Renal cortical epithelial cell (primary cell): Measurements from ENCODE around the gene FRMPD2. TPM values are rescaled to one million over a fixed set of nuclear protein-coding genes. Genes with fewer than 3 reads are reported as not detected.
A peak's percentile ranks its signal among the peaks of the same experiment; 100 is the strongest.
"Not testable (repeated sequence)": the region's sequence is repeated elsewhere in the genome, so short reads cannot be mapped to it uniquely, and the experiment has no call there.

Experiments
- DNase-seq: peaks from one replicate; pipeline ENCODE4 v3.0.0-alpha.2; 2011; ENCODE audit warnings: low read depth
- total RNA-seq: library from RNA; depleted of rRNA; stranded (reverse); fragments of >200 nt; gene quantifications from 2 replicates; pipeline ENCODE4 v1.2.3, GENCODE V29; 2014

Gene FRMPD2
- total RNA-seq, 1 donor from 2014 or later: 1.9 TPM

DNA sequence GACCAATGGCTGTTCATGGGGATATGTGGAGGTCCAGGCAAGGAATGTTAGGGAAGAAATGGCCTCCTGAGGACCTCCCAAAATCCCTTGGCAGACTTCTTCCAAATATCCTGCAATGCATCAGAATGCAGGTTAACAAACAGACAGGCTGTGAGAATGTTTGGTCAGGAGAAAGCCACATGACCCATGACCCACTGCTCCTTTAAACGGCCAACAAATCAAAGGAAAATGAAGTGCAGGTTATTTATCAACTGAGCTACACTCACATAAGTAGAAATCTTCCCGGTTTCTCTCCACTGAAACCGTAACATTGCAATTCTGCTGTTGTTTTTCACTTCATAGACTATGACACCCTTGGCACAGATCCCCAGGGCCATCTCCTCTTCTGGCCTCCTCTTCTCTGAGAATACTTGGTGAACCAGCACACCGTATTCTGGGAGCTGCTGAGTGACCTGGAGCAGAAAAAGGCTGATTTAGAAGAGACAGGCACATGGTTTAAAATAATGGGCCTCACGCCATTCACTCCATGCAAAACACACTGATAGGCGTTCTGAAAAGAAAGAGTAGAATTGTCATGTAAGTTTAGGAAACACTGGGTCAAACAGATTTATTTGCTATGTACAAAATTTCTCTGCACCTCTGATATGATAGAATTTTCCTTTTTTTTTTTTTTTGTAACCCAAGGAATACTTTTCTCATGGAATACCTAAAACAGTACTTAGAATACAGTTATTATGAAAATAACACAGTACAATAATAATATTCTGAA lies 67.8 kb downstream of the FRMPD2 start:
- DNase-seq: peak; percentile 90

DNA sequence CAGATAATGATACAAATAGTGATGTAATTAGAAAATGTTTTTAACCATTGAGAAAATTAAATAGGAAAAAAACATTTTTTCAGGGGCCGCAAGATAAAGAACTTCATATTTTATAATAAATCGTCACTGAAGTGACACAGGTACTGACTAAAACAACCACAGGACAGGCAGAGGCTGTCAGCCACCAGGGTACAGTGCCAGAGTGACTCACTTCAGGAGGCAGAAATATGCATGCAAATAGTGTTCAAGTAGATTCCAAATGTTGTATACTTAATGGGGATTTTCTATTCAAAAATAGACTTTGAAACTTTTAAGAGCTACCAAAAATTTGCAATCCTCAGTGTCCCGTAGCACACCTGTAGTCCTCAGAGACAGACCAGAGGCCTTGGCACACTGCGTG lies 68.6 kb downstream of the FRMPD2 start:
- peak; percentile 51 for DNase-seq

GRCh38 chr10:48199580-48200377 lies 74.7 kb downstream of the FRMPD2 start:
- DNase-seq: peak; percentile 83

DNA sequence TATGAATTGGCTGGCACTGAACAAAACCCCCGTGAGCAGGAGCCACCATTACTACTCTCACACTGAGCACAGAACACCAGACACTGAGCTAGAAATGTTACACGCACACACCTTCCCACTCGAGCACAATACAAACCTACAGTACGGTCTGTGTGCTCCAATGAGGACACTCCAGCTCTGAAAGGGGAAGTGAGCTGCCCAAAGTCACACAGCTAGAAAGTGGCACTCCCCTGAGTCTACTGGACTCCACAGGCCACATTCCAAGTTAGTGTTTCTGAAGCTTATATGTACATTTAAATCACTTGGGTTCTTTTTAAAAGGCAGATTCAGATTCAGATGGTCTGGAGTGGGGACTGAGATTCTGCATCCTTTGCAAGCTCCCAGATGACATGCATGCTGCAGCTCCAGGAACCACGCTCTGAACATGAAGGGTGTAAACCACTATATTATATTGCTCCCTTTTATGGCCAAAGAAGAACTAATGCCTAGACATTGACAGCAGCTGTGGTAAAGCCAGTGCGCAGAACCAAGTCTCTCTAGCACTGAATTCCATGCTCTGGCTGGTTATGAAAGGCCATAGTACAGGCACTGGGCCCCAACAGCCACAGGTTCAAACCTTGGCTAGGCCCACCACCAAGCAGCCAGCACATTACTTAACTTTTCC lies 77.1 kb downstream of the FRMPD2 start:
- no peak for DNase-seq

DNA sequence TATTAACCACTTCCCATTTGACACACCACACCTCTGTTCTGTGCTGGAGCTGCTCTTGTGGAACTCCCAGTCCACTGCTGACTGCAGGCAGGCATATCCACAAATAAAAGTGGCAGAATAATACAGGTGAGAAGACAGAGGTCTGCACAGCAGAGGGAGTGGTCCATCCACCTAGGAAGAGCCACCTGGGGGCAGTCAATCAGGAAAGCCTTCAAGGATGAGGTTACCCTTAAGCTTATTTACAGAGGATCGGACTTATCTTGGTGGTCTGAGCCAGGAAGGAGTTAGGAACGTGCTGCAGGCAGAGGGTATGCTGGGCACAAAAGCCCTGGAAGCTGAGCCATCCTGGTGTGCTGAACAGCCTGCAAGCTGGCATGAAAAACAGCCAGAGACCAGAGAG lies 78.7 kb downstream of the FRMPD2 start:
- DNase-seq: no peak

DNA sequence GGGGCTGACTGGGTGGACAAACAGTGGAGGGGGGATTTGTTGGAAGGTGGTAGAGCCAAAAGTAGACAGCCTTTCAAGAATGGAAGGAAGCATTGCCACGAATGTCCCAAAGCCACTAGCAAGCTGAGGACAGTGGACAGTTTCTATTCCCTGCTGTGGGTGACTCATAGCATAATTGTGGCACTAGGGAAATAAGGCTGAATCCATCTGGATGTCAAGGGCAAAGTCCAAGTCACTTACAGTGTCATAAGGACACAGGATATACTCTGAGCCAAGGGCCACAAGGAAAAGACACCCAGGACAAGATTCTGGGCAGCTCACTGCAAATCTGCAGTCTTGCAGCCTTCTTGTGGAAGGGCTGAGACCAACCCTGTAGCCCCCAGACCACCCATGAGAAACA lies 79.7 kb downstream of the FRMPD2 start:
- DNase-seq: peak; percentile 22

DNA sequence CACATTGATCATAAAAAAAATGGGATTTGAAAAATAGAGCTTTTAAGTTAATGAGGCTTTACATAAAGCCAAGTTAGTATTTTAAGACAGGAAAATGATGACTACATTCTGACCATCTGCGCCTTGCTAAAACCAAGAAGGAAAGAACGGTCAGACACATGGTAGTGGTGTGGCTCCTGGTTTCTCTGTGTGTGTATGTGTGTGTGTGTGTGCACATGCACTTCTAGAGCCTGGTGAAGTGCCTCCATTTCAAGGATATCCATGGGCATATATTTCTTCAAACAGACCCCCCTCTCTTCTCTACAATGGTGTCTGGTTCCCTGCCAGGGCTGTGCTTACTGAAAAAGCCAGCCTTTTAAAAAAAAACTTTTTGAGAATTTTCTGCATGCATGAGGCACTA lies 80.9 kb downstream of the FRMPD2 start:
- no peak for DNase-seq

DNA sequence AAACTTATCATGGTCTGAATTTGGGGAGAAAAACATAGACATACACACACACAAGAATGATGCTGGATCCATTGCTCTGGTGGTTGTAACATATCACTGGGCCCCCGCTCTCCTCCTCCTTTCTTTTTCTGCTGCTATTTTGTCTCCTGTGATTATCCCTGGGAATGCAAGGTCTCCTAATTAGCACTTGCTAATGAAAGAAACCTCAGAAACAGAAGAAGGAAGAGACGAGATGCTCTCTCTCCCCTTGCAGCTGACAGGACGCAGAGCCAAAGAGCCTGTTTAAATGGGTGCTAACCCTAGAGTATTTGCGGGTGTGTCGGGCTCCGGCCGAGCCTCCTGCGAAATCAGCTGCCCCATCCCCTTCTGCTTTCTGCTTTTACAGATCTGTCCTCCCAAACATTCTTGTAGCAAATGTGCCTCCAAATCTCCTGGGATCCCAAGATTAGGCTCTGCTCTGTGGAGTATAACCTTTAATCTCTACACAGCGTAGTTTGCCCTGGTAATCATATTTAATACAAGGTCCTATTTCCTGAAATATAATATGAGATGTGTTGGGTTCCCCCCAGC lies 81.5 kb downstream of the FRMPD2 start:
- no peak for DNase-seq

GRCh38 chr10:48187713-48188485 lies 86.6 kb downstream of the FRMPD2 start:
- DNase-seq: peak; percentile 88

DNA sequence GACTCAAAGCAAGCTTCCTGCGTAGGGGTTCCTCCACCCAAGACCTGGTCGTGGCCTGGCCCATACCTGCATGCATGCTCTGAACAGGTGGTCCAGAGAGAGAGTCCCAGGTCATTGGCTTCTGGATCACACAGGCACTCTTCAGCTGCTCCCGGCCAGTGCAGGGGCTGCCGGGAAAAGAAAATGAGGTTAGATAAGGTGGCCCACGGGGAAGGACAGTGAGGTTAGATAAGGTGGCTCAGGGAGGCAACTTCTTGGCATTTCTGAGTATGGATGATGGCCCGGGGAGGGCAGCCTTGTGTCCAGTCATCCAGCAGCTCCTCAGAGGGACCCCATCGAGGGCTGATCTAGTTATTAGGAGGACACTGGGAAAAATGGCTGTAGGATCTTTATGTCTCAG lies 87.4 kb downstream of the FRMPD2 start:
- DNase-seq: no peak

- not testable (repeated sequence) for DNase-seq
These were observed 88.2 kb downstream of the FRMPD2 start for GRCh38 chr10:48186264-48186804.

GRCh38 chr10:48184224-48184623 lies 90.3 kb downstream of the FRMPD2 start:
- DNase-seq: no peak

DNA sequence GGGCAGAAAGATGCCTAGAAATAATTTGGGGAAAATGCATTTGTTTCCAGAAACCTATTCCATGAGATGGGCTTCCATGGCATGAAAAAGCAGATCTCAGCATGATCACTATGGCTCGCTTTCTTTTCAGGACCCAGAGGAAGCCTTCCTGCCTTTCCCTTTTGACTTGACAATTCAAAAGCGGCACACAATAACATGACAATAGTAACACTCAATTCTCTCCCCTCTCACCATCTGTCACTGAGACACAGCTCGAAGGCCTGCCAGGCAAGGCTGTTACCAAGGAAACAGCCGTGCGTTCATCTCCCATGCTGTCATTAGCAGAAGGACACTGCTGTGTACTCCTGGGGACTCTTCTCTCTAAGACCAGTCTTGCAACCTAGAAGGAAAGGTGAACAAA lies 101.8 kb downstream of the FRMPD2 start:
- DNase-seq: not testable (repeated sequence)

DNA sequence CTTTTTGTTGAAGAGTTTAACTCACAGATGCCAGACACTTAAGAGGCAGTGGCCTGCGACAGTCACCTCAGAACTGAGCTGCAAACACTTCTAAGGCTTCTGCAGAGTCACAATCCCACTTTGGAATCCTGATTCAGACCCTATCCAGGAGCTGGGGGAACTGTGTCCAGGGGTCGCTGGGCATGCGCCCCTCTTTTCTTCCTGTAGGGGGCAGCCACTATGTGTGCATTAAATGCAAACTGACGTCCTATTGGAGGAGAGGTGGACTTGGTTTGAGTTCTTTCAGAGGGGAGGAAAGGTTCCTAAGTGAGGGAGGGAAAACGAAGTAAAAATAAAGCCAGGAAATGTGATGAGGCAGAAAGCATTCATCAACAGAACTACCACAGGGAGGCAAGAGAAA lies 113.8 kb downstream of the FRMPD2 start:
- DNase-seq: not testable (repeated sequence)

DNA sequence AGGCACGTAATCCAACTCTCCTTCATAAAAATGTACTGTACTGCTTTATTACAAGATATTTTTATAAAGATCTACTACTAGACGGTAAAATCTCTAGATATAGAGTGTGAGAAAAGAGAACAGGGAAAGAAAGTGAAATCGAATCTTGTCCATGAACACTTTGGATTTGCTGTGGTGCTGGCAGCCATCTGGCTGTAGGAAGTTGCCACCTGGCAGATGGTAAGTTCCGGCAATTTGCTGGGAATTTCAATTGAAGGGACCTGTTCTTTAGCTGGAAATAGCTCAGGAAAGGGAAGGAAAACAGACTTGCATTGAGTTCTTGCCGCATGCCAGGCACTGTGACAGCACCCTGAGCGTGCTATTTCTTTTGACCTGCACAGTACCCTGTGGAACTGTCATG lies 114.3 kb downstream of the FRMPD2 start:
- not testable (repeated sequence) for DNase-seq

GRCh38 chr10:48154211-48155140 lies 120.0 kb downstream of the FRMPD2 start:
- DNase-seq: not testable (repeated sequence)

GRCh38 chr10:48147643-48148042 lies 126.9 kb downstream of the FRMPD2 start:
- DNase-seq: not testable (repeated sequence)

DNA sequence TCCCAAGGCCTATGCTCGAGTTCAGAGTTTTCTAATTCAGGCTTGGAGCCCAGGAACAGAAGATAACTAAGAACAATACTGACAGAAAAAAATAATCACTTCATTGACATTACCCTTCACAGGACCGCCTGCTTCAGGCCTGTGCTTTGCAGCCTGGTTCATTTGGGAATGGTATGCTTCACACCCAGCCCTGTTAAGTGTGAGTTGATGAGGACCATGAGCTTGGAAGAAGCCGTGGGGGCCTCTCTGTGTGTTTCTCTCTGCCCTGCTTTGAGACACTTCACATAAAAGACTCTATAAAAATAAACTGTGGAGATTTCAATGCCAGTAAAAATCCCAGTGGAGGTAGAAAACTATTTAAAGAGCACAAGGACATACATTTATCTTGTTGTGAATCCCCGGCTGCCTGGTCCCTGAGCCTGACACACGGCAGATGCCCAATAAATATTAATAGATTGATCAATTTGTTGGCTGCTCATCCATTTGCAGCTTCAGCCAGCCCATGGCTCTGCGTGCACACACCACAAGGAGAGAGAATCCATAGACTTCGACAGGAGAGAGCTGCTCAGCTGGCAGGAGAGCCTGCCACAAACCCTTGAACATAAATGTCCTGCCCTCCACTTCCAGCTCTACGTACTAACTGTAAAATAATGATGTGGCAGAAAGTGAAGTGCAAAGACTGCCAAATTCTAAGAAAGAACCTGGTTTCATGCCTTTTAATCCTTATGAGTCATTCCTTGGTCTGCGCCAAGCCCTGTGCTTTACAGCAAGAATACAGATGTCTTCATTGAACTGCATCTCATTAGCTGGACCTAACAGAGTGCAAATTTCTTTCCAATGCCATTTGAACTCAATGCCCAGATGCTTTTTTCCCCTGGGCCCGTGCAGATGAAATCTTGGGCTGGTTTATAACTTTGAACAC lies 130.5 kb downstream of the FRMPD2 start:
- DNase-seq: not testable (repeated sequence)

DNA sequence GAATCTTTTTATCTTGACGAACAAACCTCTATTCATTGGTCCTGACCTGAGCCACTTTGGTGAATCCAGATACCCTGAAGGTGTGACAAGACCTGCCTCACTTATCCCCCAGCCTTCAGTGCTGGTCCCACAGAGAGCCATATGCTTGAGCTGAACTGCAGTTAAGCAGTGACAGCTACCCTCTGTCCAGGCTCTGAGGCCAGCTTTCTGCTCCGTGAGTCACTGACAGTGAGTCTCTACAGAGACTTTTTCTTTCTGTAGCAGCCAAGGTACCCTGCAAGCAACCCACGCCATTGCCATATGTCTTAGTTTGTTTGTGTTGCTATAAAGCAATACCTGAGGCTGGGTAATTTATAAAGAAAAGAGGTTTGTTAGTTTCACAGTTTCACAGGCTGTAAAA lies 133.5 kb downstream of the FRMPD2 start:
- DNase-seq: not testable (repeated sequence)
